Stimulated activated CD4-positive, alpha-beta T cell treated with anti-CD3 and anti-CD28 coated beads, Interleukin-15, amount 100 ng/mL, for 48 hours (primary cell): Measurements from ENCODE around the gene TRABD2B.

ENCODE experiments used
- DNase-seq, 2 donors: peaks; one replicate each; pipeline ENCODE4 v3.0.0-alpha.2; 2020; ENCODE audit warnings: low read depth in 2 of 2

Gene TRABD2B

DNA sequence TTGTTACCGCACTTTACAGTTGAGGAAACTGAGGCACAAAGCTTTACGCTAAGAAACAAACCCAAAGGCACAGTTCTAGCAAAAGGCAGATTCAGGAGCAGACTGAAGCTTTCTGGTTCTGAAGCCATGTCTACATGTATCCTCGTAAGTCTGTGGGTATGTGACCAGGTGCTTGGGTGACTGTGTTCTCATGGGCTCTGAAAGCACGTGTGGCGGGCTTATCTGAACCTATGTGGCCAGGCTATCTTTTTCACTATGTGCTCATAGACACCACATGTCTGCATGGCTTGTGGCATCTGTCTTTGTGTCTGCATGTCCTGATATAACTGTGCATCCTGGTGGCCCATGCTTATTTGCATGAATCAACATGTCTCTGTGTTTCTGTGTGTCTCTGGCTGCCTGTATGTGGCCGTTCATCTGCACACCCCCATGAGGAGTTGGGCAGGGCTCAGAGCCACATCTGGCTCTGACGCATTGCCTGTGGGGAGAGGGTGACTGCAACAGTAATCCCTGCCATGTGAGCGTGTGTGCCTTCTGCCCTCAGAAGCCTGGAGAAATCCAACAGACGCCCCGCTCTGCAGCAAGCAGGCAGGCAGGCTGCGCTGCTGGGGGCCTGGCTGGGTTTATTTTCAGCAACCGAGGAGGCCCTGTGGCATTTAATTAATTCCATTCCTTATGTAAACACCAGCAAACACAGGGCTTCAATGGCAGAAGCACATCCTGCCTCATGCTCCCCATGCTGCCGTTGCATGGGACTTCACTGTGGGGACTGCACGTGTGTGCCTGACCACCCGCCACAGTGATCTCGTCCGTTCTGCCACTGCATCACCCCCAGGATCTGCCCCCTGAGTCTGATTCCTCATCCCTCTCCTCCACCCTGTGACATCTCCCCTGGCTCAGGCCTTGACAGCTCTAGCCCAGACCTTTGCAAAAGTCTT, 115.4 kb downstream of the TRABD2B start:
- no peak for DNase-seq

DNA sequence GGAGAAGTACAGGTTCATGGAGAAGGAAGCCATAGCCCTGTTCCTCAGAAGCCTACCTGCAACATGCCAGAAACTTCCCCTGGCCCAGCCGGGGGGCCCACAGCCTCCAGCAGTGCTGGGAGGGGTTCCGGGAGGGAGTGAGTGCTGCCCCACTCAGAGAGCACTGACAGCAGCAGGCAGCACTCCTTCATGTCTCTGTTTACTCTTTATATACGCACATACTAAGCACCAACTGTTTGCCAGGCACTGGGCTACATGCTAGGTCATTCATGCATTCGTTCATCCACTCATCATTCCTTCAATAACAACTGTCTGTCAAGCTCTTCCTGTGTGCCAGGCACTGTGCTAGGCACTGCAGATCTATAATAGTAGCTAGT, 120.6 kb downstream of the TRABD2B start:
- DNase-seq, result no peak

DNA sequence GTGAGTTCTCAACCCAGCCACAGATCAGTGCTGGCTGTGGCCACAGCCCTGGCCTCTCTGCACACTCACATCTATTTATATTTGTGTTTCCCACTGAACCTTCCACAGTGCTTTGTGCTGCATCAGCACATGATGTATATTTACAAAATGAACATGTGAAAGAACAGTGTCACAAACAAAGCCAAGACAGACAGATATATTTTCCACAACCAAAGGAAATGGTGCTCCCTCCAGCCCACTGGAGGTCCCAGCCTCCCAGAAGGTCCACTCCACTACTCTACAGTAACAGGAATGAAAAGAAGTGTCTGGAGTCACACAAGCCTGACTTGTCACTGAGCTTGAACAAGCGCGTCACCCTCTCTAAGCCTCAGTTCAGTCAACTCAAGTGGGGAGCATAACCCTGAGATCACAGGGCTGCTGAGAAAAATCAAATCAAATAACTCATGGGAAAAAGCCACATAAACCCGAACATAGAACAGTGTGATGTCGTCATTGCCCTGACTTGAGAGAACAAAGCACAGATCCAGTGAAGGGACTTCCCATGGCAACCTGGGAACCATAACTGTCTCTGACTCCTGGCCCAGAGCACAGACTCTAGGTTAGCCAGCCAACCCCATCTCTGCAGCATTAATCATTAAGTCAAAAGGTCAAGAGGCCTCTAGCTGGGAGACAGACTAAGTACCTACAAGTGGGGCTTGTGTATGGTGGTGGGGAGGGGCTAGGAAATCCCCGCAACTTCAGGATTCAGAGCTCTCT, 121.2 kb downstream of the TRABD2B start:
- no peak for DNase-seq

DNA sequence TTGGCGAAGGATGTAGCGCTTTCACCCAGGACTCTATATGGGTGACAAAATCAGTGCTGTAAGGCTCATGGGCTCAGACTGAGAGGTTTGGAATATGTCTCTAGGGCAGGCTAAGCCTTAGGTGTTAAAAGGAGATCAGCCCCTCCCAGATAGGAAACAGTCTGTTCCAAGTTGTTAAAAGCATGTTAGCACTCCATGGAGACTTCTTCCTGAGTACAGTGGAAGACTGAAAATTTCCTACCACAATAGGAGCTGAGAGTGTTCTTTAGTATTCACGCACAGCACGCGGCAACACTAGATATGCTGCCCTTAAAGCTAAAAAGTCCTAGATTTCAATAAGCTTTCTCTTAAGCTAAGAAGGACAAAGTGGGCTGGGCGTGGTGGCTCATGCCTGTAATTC, 122.1 kb downstream of the TRABD2B start:
- no peak for DNase-seq

DNA sequence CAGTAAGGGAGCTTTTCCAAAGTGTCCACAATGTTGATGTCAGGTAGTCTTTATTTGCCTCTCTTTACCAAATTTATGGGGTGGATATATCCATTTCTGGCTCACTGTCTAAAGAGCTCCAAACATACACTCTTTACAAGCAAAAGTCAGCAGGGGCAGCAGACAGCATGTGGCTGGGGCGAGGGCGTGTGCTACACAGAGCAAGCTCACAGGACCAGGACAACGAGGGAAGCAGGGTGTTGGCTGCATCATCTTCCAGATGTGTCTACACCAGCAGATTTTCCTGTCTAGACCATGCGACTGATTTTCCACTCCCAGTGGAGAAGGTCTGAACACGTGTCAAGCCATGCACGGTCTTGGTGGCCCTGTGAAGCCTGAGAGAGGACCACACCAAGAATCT, 123.8 kb downstream of the TRABD2B start:
- no peak for DNase-seq

DNA sequence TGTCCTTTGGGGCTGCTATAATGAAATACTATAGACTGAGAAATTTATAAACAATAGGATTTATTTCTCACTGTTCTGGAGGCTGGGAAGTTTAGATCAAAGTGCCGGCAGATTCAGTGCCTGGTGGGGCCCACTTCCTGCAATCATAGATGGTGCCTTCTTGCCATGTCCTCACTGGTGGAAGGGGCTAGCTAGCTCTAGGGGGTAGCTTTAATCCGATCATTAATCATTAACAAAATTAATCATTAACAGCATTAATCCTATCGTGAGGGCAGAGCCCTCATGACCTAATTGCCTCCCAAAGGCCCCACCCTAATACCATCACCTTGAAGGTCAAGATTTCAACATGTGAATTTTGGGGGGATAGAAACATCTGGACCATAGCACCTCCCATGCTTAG, 124.3 kb downstream of the TRABD2B start:
- DNase-seq, result no peak

DNA sequence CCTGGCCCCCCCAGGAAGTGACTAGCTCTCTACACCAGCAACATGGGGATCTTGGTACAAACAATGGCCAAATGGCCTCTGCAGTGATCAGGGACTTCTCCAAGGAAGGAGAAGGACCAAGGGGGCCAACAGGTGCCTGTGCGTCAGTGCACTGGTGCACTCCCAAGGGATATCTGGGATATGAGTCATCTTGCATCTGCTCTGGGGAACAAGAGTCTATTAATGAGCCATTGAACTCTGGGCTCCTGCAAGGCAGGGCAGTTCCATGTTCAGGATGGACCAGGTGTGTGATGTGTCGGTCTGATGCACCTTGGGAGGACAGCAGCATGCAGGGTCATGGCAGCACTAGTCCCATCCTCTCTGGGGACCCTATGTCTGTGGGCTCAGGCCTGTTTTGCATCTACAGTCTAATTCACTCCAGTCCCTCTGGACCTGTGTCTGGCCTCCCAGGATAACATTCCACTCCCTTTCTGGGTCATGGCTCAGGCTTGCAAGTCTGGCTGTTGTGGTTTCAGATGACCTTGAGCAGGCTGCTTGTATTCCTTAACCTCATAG, 125.3 kb downstream of the TRABD2B start:
- DNase-seq, result no peak

DNA sequence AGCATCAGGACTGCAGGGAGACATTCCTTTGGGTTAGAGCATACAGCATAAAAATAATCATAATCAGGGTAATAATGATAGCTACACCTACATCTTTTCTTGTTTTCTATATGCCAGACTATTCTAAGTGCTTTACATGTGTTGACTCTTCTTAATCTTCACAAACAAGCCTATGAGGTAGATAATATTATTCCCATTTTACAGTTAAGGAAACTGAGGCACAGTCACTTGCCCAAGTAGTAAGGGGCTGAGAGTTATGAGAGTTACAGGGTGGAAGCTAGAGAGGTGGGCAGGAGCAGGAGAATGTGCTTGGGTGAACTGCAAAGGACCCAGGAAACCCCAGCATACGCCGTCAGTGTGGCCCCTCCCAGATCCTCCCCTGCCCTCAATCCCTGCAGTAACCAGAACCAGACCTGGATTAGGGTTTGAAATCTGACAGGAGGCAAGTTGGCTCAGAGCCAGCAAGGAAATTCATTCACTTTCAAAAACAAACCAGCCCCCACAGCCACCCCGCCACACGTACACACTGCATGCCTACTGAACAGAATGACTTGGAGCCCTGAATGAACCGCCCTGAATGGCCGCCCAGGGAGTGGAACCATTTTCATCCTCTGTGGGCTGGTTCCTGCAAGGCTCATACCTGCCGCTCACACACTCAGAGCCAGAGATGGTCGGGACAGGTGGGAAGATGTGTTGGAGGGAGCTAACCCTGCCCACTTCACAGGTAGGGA, 126.1 kb downstream of the TRABD2B start:
- no peak for DNase-seq

DNA sequence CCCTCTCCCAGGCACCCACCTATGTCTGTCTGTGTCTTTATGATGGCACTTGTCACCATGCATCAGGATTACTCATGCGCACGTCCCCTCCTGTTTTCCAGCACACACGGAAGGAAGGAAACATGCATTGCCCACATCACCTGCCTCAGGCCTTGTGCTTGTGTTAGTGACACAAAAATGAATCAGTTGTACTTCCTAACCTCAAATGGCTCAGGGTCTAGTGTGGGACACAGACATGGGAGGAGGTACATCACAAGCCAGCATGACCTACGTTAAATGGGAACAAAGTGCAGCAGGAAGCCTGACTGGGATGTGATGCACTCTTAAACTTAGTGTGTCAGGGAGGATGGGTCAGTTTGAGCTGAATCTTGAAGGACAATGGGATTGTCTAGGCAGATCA, 126.7 kb downstream of the TRABD2B start:
- DNase-seq, result no peak

DNA sequence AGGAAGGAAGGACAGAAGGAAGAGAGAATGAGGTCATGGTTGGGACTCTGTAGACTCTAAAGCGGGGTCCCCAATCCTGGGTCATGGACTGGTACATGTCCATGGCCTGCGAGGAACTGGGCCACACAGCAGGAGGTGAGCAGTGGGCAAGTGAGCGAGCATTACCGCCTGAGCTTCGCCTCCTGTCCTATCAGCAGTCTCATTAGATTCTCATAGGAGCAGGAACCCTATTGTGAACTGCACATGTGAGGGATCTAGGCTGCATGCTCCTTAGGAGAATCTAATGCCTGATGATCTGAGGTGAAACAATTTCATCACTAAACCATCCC, 128.9 kb downstream of the TRABD2B start:
- no peak for DNase-seq

DNA sequence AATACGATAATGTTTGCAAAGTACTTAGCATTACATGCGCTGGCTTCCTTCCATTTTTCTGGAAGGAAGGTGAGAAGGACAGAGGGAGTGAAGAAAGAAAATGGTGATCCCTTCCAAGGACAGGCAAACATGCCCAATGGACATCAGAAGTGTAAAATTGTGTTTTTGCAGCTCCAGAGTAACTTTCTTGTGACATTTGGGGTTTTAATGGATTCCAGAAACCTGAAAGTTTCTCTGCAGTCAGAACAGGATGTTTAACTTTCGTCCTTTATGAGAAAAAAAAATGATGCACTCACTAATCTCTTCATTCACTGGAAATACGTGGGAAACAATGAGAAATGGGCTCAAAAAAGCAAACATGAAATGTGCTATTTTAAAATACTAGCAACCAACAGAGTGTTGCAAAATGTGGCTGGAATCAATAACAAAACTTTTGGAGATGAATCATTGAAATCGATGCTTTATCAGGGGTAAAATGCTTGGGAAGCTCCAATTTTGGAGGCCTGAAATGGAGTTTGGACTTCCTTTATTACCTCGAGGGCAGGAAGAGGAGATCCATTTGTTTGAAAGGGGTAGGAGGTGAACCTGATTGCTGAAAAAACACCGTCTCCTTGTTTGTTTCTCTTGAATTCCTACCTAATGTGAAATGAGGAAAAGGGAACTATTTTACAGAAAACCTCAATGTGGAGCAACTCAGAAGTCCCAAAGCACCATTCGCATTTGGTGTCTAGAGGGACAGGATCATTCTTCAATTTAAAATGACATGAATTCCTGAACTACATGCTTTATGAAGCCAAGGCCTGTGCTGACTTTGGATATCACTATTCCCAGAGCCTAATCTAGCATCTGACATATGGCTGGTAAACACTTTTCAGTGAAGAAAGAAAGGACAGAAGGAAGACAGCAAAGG, 129.5 kb downstream of the TRABD2B start:
- DNase-seq, result no peak

DNA sequence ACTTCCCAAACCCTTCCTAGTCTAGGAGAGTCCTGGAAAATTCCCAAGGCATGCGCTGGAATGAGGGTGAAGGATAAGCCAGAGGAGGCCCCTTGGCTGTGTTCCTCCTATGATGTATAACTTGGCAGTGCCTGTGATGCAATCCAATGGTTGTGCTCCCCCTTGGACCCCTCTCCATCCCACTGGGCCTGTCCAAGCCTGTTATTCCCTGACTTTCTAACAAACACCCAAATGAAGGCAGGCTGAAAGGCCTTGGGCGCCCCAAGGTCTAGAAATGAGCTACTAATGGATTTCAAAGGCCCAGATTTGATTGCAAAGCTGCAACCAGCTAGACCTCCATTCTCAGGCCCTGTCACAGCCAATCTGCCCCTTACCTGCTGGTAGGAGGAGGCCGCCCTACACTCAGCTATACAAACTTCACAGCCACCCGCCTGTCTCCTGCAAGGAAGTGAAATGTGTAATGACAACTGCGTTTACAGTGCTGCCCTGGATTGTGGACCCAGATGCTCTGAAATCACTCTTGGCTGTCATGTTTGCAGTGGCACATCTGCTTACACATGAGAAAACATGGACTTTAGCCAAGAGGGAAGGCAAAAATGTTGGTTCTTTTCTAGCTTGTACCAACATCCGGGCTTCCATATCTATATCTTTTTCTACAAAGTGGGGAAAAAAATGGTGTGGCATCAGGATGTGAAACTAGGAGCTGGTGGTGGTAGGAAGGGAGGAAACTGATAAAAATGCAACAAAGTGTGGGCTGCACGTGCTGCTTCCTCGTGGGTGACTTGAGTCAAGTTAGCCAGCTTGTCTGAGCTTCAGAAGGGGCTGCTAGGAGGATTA, 130.4 kb downstream of the TRABD2B start:
- no peak for DNase-seq

DNA sequence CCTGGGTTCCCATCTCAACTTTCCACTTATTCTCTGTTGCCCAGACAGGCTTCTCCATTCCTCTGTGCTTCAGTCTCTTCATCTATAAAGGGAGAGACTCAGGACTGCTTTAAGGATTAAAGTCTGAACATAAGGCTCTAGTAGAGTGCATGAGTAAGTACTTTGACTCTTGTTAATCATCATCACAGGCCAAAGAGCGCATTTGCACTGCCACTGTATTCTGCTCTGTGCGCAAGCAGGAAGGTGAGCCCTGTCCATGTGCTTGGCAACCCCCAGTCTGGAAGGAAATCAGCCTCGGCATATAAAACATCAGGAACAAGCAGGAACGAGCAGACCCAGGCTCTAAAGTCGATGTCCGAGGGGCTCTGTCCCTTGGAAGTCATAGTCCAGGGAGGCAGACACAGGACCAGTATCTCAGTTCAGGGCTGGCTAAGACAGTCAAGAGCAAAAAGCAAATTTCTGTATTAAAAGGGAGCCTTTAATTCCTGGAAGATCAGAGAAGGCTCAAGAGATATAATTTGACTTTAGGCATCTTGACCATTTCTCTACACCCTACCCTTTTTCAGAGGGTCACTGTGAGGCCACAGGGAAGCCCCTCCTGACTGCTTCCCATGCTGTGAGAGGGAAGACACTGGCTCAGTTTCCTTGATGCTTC, 131.2 kb downstream of the TRABD2B start:
- DNase-seq, result no peak

DNA sequence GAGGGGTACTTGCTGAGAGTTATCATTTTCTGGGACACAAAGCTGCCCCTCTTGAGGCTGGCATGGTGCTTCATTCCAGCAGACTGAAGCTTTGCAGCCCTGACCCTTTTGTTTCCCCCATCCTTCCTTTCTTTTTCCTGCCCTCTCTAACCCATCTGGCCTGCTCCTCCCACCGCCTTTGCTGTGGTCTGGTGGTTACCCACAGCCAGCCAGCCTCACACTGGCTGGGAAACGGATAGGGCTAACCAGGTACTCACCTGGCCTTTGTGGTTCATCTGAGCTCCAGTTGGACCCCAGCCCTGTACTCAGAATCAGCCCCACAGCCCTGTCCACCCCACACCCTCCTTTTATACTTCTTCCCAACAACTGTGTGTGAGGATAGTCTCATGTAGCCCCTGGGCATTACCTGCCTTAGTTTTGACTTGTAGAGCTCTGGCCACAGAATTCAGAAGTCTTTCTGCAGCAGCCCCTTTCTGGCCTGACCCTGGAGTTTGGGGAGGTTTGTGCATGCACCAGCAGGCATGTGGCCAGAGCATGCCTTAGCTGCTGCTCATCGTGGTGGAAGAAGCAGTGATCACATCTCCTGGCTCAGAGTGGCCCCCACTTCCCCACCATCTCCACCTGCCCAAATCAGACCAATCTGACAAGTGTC, 138.0 kb downstream of the TRABD2B start:
- no peak for DNase-seq

DNA sequence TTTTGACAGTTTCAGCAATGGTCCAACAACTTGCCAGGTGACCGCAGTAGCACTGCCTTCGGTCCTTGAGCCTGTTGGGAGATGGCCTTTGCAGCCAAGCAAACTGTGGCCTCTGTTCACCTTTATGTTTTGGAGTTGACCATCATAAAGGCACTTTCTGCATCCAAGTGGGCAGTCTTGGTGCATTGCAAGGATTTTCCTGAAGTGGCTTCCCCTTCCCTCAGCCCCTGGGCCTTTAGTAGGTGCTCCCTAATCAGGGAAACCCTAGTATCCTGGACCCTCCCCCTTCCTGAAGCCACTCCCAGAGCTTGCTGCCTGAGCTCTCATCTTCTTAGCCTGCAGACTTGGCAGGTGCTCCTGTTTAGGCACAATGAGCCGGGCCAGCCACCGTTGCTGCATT, 140.2 kb downstream of the TRABD2B start:
- no peak for DNase-seq

DNA sequence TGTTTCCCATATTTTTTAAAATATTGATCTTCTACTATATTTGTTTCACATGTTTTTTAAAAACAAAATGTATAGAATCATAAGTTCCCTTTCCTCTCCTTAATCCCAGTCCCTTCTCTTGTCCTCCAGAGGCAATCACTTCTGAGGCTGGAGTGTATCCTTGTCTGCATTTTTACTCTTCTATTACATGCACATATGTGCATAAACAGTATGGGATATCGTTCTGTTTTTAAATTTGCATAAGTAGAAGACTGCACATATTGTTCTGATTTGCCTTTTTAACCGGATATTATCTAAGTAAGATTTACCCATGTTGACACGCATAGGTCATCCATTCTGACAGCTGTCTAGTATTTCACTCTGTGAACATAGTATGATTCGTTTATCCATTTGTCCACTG, 142.0 kb downstream of the TRABD2B start:
- DNase-seq, result no peak

DNA sequence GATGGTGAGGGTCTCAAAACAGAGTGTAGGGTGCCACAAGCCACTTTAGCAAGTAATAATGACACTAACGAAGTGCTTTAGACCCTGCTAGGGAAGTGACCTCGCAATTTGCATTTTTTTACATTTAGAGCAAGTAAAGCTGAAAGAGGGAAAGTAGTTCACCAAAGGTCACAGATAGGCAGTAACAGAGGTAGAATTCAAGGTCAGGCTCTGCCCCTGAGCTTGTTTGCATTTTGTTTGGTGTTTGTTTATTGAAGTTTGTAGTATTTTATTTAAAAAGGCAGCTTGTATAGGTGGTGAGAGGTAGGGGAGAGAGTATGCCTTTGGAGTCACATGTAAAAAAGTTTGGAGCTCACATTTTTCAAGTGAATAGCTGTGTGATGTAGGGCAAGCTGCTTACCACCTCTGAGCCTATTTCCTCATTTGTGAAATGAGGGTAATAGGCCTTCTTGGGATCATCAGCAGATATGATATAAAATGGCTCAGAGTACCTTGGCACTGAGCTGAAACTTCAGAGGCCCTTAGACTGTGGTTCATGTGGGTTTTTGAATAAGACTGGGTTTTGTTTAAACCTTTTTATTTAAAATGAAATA, 142.5 kb downstream of the TRABD2B start:
- no peak for DNase-seq

DNA sequence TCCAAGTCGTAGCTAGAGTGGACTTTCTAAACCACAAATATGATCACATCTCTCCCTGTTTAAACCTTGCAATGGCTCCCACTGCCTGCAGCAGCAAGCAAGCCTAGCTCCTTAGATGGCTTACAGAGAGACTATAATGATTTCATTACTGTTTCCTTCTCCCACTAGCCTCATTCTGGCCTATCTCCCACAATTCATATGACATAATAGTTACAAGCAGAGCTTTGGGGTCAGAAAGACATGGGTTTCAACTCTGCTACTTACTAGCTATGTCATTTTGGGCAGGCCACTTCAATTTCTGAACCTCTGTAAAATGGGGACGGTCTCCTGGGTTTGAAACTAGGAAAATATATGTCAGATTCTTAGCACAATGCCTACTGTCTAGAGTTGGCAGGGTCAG, 143.3 kb downstream of the TRABD2B start:
- no peak for DNase-seq

DNA sequence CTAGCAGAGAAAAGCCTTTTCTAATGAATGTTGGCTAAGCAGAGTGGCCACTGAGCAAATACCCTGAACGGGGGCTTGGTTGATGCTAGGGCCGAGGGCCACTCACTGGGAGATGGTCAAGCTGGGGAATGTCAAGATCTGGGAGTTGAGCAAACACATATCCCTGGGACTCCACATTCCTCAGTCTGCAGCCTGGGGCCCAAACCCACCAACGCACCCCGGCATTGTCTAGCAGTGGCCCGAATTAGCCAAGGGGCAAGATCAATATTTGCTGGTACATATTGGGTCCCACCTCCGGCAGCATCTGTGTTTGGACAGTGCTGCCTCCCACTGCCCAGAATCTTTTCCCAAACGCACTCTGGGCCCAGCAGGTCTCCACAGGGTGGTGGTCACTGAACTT, 144.1 kb downstream of the TRABD2B start:
- DNase-seq, result no peak
